HUES6 (cell line): ENCODE measurements around the gene RLIM.

Experiments used
- H3K27ac ChIP-seq: 2 replicates; pipeline ENCODE4 v1.7.0; 2013; ENCODE audit warnings: low read depth, mild to moderate bottlenecking, low read length, inconsistent platforms
- H3K27me3 ChIP-seq: 2 replicates; pipeline ENCODE4 v1.6.1; 2013; ENCODE audit warnings: low read length; ENCODE audit not compliant: control insufficient read depth, insufficient read depth
- H3K36me3 ChIP-seq: 2 replicates; pipeline ENCODE4 v1.6.1; 2013; ENCODE audit warnings: low read length; ENCODE audit not compliant: control insufficient read depth, insufficient read depth
- H3K4me1 ChIP-seq: 2 replicates; pipeline ENCODE4 v1.6.1; 2013; ENCODE audit warnings: low read length; ENCODE audit not compliant: control insufficient read depth, insufficient read depth
- H3K4me3 ChIP-seq: 2 replicates; pipeline ENCODE4 v1.5.1; 2013; ENCODE audit warnings: low read depth, low read length
- H3K9ac ChIP-seq: one replicate; pipeline ENCODE4 v1.6.1; 2013; ENCODE audit warnings: mild to moderate bottlenecking, low read length
- H3K9me3 ChIP-seq: 2 replicates; pipeline ENCODE4 v1.6.1; 2013; ENCODE audit warnings: low read depth, low read length; ENCODE audit not compliant: control insufficient read depth, insufficient read depth

The RLIM gene

DNA sequence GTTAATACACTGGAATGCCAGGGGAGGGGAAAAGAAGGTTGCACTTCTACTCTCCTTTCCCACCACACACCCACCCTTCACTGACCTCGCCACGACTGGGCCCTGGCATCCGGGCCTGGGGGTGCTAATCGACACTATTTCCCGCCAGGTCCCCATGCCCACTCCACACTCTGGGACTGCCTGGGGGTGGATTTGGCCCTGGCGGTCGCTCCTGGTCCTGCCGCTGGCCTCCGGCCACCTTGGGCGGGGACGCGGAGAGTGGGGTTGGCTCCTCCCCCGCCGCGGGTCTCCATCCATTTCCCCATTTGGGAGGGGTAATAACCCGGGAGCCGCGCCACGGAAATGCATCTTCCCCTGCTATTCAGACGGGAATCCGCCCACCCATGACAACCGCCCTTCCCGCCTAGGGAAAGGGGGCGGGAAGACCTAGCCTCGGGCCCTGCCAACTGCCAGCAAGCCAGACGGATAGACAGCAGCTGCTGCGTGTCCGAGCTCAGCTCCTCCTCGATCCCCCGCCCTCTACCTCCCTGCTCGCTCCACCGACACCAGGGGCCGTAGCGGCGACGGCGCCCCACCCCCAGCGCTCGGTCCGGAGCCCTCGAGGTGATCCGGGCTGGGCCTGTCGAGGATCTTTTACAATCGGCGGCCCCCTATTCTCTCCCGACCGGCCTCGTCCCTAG, 78.1 kb downstream of the RLIM start:
- Histone ChIP-seq H3K27ac (peak overlapping the region; percentile 35; the same call in 1 of the 2 replicates), H3K27me3 (peaks cover 17% of the 10 kb centered on the region; the same call in 1 of the 2 replicates), H3K9ac (peak overlapping the region; percentile 72), H3K36me3 (no peaks in the 10 kb centered on the region), H3K4me1 (peaks cover 25% of the 10 kb centered on the region), H3K9me3 (no peaks in the 10 kb centered on the region), H3K4me3 (peak overlapping the region; percentile 62)

DNA sequence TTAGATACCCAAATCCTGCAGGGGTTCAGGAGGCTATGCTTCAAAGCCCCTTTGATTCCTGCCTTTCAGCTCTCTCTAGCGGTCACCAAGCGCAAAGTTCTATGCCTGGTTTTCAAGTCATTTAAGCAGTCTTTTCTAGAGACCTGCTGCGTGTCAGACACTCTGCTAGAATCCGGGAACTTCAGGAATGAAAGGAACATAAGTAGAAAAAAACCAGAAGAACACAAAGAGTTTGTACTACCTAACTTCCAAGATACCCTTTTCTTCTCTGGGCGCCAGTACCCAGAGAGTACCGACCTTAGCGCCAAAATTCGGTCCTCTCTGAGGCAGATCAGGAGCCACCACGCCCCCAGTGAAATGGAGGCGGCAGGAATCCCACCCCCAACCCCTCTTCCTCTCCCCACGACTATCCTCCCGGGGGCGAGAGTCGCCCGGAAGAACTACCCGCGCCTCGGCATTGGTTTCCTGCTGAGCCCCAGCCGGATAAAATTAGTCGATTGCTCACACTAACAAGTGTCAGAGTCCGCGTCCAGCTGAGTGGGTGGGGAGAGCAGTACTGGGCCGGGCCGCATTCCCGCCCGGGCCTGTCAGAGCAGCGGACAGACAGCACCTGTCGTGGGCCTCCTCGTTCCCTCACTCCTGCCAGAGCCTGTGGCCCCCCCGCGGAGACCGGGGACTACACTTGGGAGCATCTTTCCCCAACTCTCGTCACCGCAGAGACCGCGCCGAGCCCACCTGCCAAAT, 78.8 kb downstream of the RLIM start:
- no peaks in the 10 kb centered on the region for H3K9me3 ChIP-seq
- no peaks in the 10 kb centered on the region for H3K36me3 ChIP-seq
- peak overlapping the region; percentile 62 for H3K4me3 ChIP-seq
- peak overlapping the region; percentile 72 for H3K9ac ChIP-seq
- peaks cover 17% of the 10 kb centered on the region; the same call in 1 of the 2 replicates for H3K27me3 ChIP-seq
- no peak overlapping the region for H3K27ac ChIP-seq
- peaks cover 25% of the 10 kb centered on the region for H3K4me1 ChIP-seq
